Endothelial cell (in vitro differentiated cells): ENCODE measurements around the gene TEN1. TPM values are rescaled to one million over a fixed set of nuclear protein-coding genes. Genes with fewer than 3 reads are reported as not detected.
A peak's percentile ranks its signal among the peaks of the same experiment; 100 is the strongest.

Source experiments
- DNase-seq: peaks from one replicate; pipeline ENCODE4 v3.0.0; 2021; ENCODE audit warnings: low spot score
- H3K27ac Mint-ChIP-seq: one replicate; pipeline ENCODE4 v1.8.0; 2021; ENCODE audit warnings: mixed read lengths, inconsistent platforms; ENCODE audit not compliant: unreplicated experiment
- H3K27me3 Mint-ChIP-seq: one replicate; pipeline ENCODE4 v1.8.0; 2021; ENCODE audit warnings: mild to moderate bottlenecking, moderate library complexity, mixed read lengths, inconsistent platforms; ENCODE audit not compliant: unreplicated experiment
- H3K36me3 Mint-ChIP-seq: one replicate; pipeline ENCODE4 v1.8.0; 2021; ENCODE audit warnings: mild to moderate bottlenecking, low read depth, mixed read lengths, inconsistent platforms; ENCODE audit not compliant: unreplicated experiment
- H3K4me1 Mint-ChIP-seq: one replicate; pipeline ENCODE4 v1.8.0; 2021; ENCODE audit warnings: mild to moderate bottlenecking, mixed read lengths, inconsistent platforms; ENCODE audit not compliant: unreplicated experiment
- H3K4me3 Mint-ChIP-seq: one replicate; pipeline ENCODE4 v1.8.0; 2021; ENCODE audit warnings: mild to moderate bottlenecking, mixed read lengths, inconsistent platforms; ENCODE audit not compliant: unreplicated experiment
- H3K9me3 Mint-ChIP-seq: one replicate; pipeline ENCODE4 v1.8.0; 2021; ENCODE audit warnings: mixed read lengths, inconsistent platforms; ENCODE audit not compliant: unreplicated experiment
- CTCF ChIP-seq: fragments of 200-600 bp; sonication (generic); IDR thresholded peaks from one replicate; pipeline ENCODE4 v1.5.0; 2021; ENCODE audit warnings: antibody characterized with exemption; ENCODE audit not compliant: unreplicated experiment
- total RNA-seq: library from RNA; stranded (reverse); fragmentation: NEBNext Ultra II Directional; extraction: Animal tissue kit (Norgen Biotek cat#: 25700); gene quantifications from one replicate; pipeline ENCODE4 v1.2.1, GENCODE V29; 2021; ENCODE audit not compliant: unreplicated experiment

Gene TEN1
- total RNA-seq, 1 donor from 2014 or later: 22.6 TPM

GRCh38 chr17:76005263-76006149 is 26.5 kb downstream of the TEN1 start:
- H3K36me3 Mint-ChIP-seq: peaks cover 22% of the 10 kb centered on the region
- no peaks in the 10 kb centered on the region for H3K9me3 Mint-ChIP-seq
- H3K4me1 Mint-ChIP-seq: no peaks in the 10 kb centered on the region
- DNase-seq: peak; percentile 89
- H3K27ac Mint-ChIP-seq: no peak overlapping the region
- H3K27me3 Mint-ChIP-seq: no peaks in the 10 kb centered on the region
- peak overlapping the region; percentile 67 for H3K4me3 Mint-ChIP-seq
- TF ChIP-seq CTCF: peak; percentile 94

- H3K9me3 Mint-ChIP-seq: no peaks in the 10 kb centered on the region
Observed at GRCh38 chr17:76007131-76007849, 28.2 kb downstream of the TEN1 start.

GRCh38 chr17:76007850-76008165 is 28.8 kb downstream of the TEN1 start:
- H3K27me3 Mint-ChIP-seq: no peaks in the 10 kb centered on the region
- H3K27ac Mint-ChIP-seq: no peak overlapping the region
- H3K36me3 Mint-ChIP-seq: peaks cover 18% of the 10 kb centered on the region
- H3K4me1 Mint-ChIP-seq: no peaks in the 10 kb centered on the region
- H3K9me3 Mint-ChIP-seq: no peaks in the 10 kb centered on the region
- TF ChIP-seq CTCF: no peak
- DNase-seq: no peak
- H3K4me3 Mint-ChIP-seq: no peak overlapping the region

More at GRCh38 chr17:76007131-76007849, 28.2 kb downstream of the TEN1 start:
- H3K4me3 Mint-ChIP-seq: no peak overlapping the region
- no peak overlapping the region for H3K27ac Mint-ChIP-seq
- peaks cover 20% of the 10 kb centered on the region for H3K36me3 Mint-ChIP-seq
- H3K27me3 Mint-ChIP-seq: no peaks in the 10 kb centered on the region
- TF ChIP-seq CTCF: no peak
- H3K4me1 Mint-ChIP-seq: no peaks in the 10 kb centered on the region
- DNase-seq: no peak

GRCh38 chr17:76008208-76008607 is 29.2 kb downstream of the TEN1 start:
- DNase-seq: no peak
- no peak for TF ChIP-seq CTCF
- H3K27me3 Mint-ChIP-seq: no peaks in the 10 kb centered on the region
- H3K4me1 Mint-ChIP-seq: no peaks in the 10 kb centered on the region
- no peak overlapping the region for H3K27ac Mint-ChIP-seq
- H3K36me3 Mint-ChIP-seq: peaks cover 17% of the 10 kb centered on the region
- no peak overlapping the region for H3K4me3 Mint-ChIP-seq
- no peaks in the 10 kb centered on the region for H3K9me3 Mint-ChIP-seq
